Transverse colon (tissue), 4 donors: ENCODE measurements around the gene CDK14.

Source experiments
- CTCF ChIP-seq, 5 experiments: fragments of 200-600 bp in 3 of 5; fragments of 450-650 bp in 2 of 5; sonication (generic) in 3 of 5; IDR thresholded peaks; 1 replicate in 2 of 5; 2 replicates in 3 of 5; pipeline ENCODE4 v1.5.1; 2016 to 2017; ENCODE audit warnings: antibody characterized with exemption in 5 of 5, inconsistent platforms in 3 of 5, mild to moderate bottlenecking in 2 of 5, moderate library complexity in 1 of 5
- EP300 ChIP-seq: sonication (generic); formaldehyde crosslinking; IDR thresholded peaks from one replicate; pipeline ENCODE4 v1.6.1; 2017; ENCODE audit warnings: antibody characterized with exemption, low read depth
- POLR2AphosphoS5 ChIP-seq, 3 donors: sonication (generic); formaldehyde crosslinking; IDR thresholded peaks; one replicate each; pipeline ENCODE4 v1.6.1; 2016; ENCODE audit warnings: antibody characterized with exemption in 3 of 3

- TF ChIP-seq POLR2AphosphoS5 (IDR thresholded peaks at IDR 0.05) (no peak), CTCF (IDR thresholded peaks at IDR 0.05) (peak in 1 of 5 experiments; percentile 8), EP300 (no peak)
Observed at GRCh38 chr7:91046322-91047089, 450.4 kb downstream of the CDK14 start.
